HEK293 (cell line): ENCODE data around the gene TCEA2.
A peak's percentile ranks its signal among the peaks of the same experiment; 100 is the strongest.

Source experiments
- CTCF ChIA-PET: fragments of 350-600 bp; formaldehyde crosslinking; extraction: SDS; loops from one replicate; lab custom pipeline; 2021; ENCODE audit warnings: antibody characterized with exemption; lab: Yijun Ruan, JAX
- POLR2A ChIA-PET: fragments of 300-600 bp; formaldehyde crosslinking; extraction: SDS; loops from one replicate; lab custom pipeline; 2020; ENCODE audit warnings: antibody characterized with exemption, inconsistent platforms; lab: Yijun Ruan, JAX
- H3K27ac ChIP-seq: fragments of 200-500 bp; sonication (Bioruptor generic); 2 replicates; pipeline ENCODE4 v1.5.1; 2014; ENCODE audit warnings: low read depth, low read length, control low read depth, inconsistent platforms; ENCODE audit errors: extremely low read depth
- H3K36me3 ChIP-seq, 2 experiments: fragments of 200-500 bp in 1 of 2; sonication (Bioruptor generic) in 1 of 2; 1 replicate in 1 of 2; 2 replicates in 1 of 2; pipeline ENCODE4 v1.5.1; 2014 to 2017; ENCODE audit warnings: inconsistent platforms in 2 of 2, low read length in 2 of 2; ENCODE audit not compliant: control insufficient read depth in 2 of 2, insufficient read depth in 1 of 2
- H3K4me1 ChIP-seq: fragments of 200-500 bp; sonication (Bioruptor generic); 2 replicates; pipeline ENCODE4 v1.5.1; 2014; ENCODE audit warnings: mild to moderate bottlenecking, low read length, inconsistent platforms; ENCODE audit not compliant: control insufficient read depth, insufficient read depth
- H3K4me3 ChIP-seq: 2 replicates; pipeline ENCODE4 v1.5.1; 2011; ENCODE audit warnings: low read depth, mild to moderate bottlenecking, control low read depth, low read length, moderate library complexity
- H3K9me3 ChIP-seq: fragments of 200-500 bp; sonication (Bioruptor generic); 2 replicates; pipeline ENCODE4 v1.5.1; 2014; ENCODE audit warnings: low read depth, low read length, inconsistent platforms; ENCODE audit not compliant: control insufficient read depth, insufficient read depth
- CTCF ChIP-seq: fragments of 450-650 bp; formaldehyde crosslinking; IDR thresholded peaks from 2 replicates; pipeline ENCODE4 v1.5.1; 2016; ENCODE audit warnings: missing biosample characterization, missing genetic modification characterization
- GLIS1 ChIP-seq: fragments of 450-650 bp; formaldehyde crosslinking; IDR thresholded peaks from 2 replicates; pipeline ENCODE4 v1.5.1; 2016; ENCODE audit warnings: missing biosample characterization, missing genetic modification characterization
- GLIS2 ChIP-seq: fragments of 450-650 bp; formaldehyde crosslinking; IDR thresholded peaks from 2 replicates; pipeline ENCODE4 v1.5.1; 2016; ENCODE audit warnings: missing biosample characterization, missing genetic modification characterization
- SCRT1 ChIP-seq: fragments of 450-650 bp; formaldehyde crosslinking; IDR thresholded peaks from 2 replicates; pipeline ENCODE4 v1.5.1; 2016; ENCODE audit warnings: missing biosample characterization, missing genetic modification characterization, borderline replicate concordance
- SCRT2 ChIP-seq: fragments of 450-650 bp; formaldehyde crosslinking; IDR thresholded peaks from 2 replicates; pipeline ENCODE4 v1.5.1; 2016; ENCODE audit warnings: missing biosample characterization, missing genetic modification characterization
- TSHZ1 ChIP-seq: fragments of 450-650 bp; formaldehyde crosslinking; IDR thresholded peaks from 2 replicates; pipeline ENCODE4 v1.5.1; 2016; ENCODE audit warnings: missing biosample characterization, missing genetic modification characterization, borderline replicate concordance
- ZBTB44 ChIP-seq: fragments of 450-650 bp; IDR thresholded peaks from 2 replicates; pipeline ENCODE4 v1.5.1; 2018; ENCODE audit warnings: missing biosample characterization, mild to moderate bottlenecking, missing genetic modification characterization
- ZIC2 ChIP-seq: fragments of 450-650 bp; formaldehyde crosslinking; IDR thresholded peaks from 2 replicates; pipeline ENCODE4 v1.5.1; 2016; ENCODE audit warnings: missing biosample characterization, missing genetic modification characterization
- ZNF214 ChIP-seq: fragments of 450-650 bp; formaldehyde crosslinking; IDR thresholded peaks from 2 replicates; pipeline ENCODE4 v1.5.1; 2017; ENCODE audit warnings: missing biosample characterization, mild to moderate bottlenecking, missing genetic modification characterization, borderline replicate concordance
- ZNF362 ChIP-seq: fragments of 450-650 bp; formaldehyde crosslinking; IDR thresholded peaks from 2 replicates; pipeline ENCODE4 v1.5.1; 2016; ENCODE audit warnings: missing biosample characterization, missing genetic modification characterization
- ZNF398 ChIP-seq: fragments of 450-650 bp; formaldehyde crosslinking; IDR thresholded peaks from 2 replicates; pipeline ENCODE4 v1.5.1; 2017; ENCODE audit warnings: missing biosample characterization, missing genetic modification characterization
- ZNF423 ChIP-seq: fragments of 450-650 bp; formaldehyde crosslinking; IDR thresholded peaks from 2 replicates; pipeline ENCODE4 v1.5.1; 2016; ENCODE audit warnings: missing biosample characterization, missing genetic modification characterization
- ZNF488 ChIP-seq: fragments of 450-650 bp; formaldehyde crosslinking; IDR thresholded peaks from 2 replicates; pipeline ENCODE4 v1.5.1; 2016; ENCODE audit warnings: missing biosample characterization, missing genetic modification characterization
- ZNF571 ChIP-seq: fragments of 450-650 bp; formaldehyde crosslinking; IDR thresholded peaks from 2 replicates; pipeline ENCODE4 v1.5.0; 2017; ENCODE audit warnings: missing biosample characterization, missing genetic modification characterization
- ZNF830 ChIP-seq: fragments of 450-650 bp; IDR thresholded peaks from 2 replicates; pipeline ENCODE4 v1.5.0; 2018; ENCODE audit warnings: missing biosample characterization, missing genetic modification characterization, low read depth, mild to moderate bottlenecking, moderate library complexity

Gene TCEA2

GRCh38 chr20:64068386-64069208, 5.6 kb downstream of the TCEA2 start:
- POLR2A ChIA-PET: interaction anchor here (0.6 to 1.2 kb wide), 2 partner anchors 30 to 48 kb away, joined by 3 to 5 read pairs; no protein-coding TSS in a partner anchor

GRCh38 chr20:64069209-64069613, 6.2 kb downstream of the TCEA2 start:
- H3K4me1 ChIP-seq: no peaks in the 10 kb centered on the region
- no peaks in the 10 kb centered on the region for H3K9me3 ChIP-seq
- TF ChIP-seq SCRT1 (tag by site-specific recombination) (peak; percentile 80), ZNF830 (tag by site-specific recombination) (no peak), ZNF488 (tag by site-specific recombination) (no peak), ZNF398 (no peak), SCRT2 (tag by site-specific recombination) (peak; percentile 93)
- TF ChIP-seq, all 188 proteins: peak for 2
- POLR2A ChIA-PET: interaction anchor here (0.6 to 1.2 kb wide), 2 partner anchors 30 to 48 kb away, joined by 3 to 5 read pairs; no protein-coding TSS in a partner anchor
- H3K36me3 ChIP-seq: peaks cover 0 to 21% of the 10 kb centered on the region in 2 experiments; a peak in 1 of 3 replicates
- CTCF ChIA-PET: interaction anchor here (0.6 to 1.7 kb wide), 5 partner anchors 9 to 359 kb away, joined by 3 to 6 read pairs (median 4); no protein-coding TSS in a partner anchor
- no peak overlapping the region for H3K4me3 ChIP-seq
- no peak overlapping the region for H3K27ac ChIP-seq

More at GRCh38 chr20:64068386-64069208, 5.6 kb downstream of the TCEA2 start:
- Histone ChIP-seq H3K36me3 (peaks cover 0 to 15% of the 10 kb centered on the region in 2 experiments; a peak in 1 of 3 replicates), H3K4me3 (no peak overlapping the region), H3K27ac (no peak overlapping the region), H3K4me1 (no peaks in the 10 kb centered on the region), H3K9me3 (no peaks in the 10 kb centered on the region)
- no peak for TF ChIP-seq ZNF571 (tag by site-specific recombination)
- peak; percentile 75; the same call in 1 of the 2 replicates for TF ChIP-seq ZIC2 (tag by site-specific recombination)
- peak; percentile 57 for TF ChIP-seq GLIS2 (tag by site-specific recombination)
- CTCF ChIA-PET: interaction anchor here (0.8 kb wide), 1 partner anchor 68 kb away, joined by 4 read pairs; no protein-coding TSS in a partner anchor

- Histone ChIP-seq H3K27ac (no peak overlapping the region), H3K4me3 (no peak overlapping the region), H3K4me1 (no peaks in the 10 kb centered on the region), H3K9me3 (no peaks in the 10 kb centered on the region), H3K36me3 (peaks cover 0 to 22% of the 10 kb centered on the region in 2 experiments; a peak in 1 of 3 replicates)
- ChIA-PET POLR2A (interaction anchor here (0.5 kb wide), 1 partner anchor 27 kb away, joined by 3 read pairs; no protein-coding TSS in a partner anchor), CTCF (interaction anchor here (0.6 to 1.7 kb wide), 5 partner anchors 9 to 359 kb away, joined by 3 to 6 read pairs (median 3); partner anchors contain the start of gene OPRL1)
- TF ChIP-seq TSHZ1 (tag by site-specific recombination): no peak
- no peak for TF ChIP-seq ZBTB44 (tag by site-specific recombination)
- TF ChIP-seq ZNF214 (tag by site-specific recombination): no peak
- TF ChIP-seq SCRT2 (tag by site-specific recombination): peak; percentile 27; the same call in 1 of the 2 replicates
- peak; percentile 98 for TF ChIP-seq GLIS1 (tag by site-specific recombination)
- 0 out of 2 replicates have a peak, but pooled peaks have one; percentile 16 for TF ChIP-seq ZNF423 (tag by site-specific recombination)
- peak; percentile 93 for TF ChIP-seq CTCF
- no peak for TF ChIP-seq ZNF362 (tag by site-specific recombination)
Observed at GRCh38 chr20:64069614-64070243, 6.7 kb downstream of the TCEA2 start.
